HPDE6-E6E7 (cell line): ENCODE results near the gene MAP4K2.
"Not testable (repeated sequence)": the region's sequence is repeated elsewhere in the genome, so short reads cannot be mapped to it uniquely, and the experiment has no call there.

ENCODE experiments used
- DNase-seq: peaks from one replicate; pipeline ENCODE4 v3.0.0; 2011; ENCODE audit warnings: missing footprints; ENCODE audit errors: extremely low spot score

The MAP4K2 gene

GRCh38 chr11:64803158-64803845 lies at the start of gene MAP4K2:
TSS of gene MAP4K2 (minus strand) at chr11:64803214. CDS start at chr11:64803149, 65 bp downstream.
- peak; percentile 81 for DNase-seq

DNA sequence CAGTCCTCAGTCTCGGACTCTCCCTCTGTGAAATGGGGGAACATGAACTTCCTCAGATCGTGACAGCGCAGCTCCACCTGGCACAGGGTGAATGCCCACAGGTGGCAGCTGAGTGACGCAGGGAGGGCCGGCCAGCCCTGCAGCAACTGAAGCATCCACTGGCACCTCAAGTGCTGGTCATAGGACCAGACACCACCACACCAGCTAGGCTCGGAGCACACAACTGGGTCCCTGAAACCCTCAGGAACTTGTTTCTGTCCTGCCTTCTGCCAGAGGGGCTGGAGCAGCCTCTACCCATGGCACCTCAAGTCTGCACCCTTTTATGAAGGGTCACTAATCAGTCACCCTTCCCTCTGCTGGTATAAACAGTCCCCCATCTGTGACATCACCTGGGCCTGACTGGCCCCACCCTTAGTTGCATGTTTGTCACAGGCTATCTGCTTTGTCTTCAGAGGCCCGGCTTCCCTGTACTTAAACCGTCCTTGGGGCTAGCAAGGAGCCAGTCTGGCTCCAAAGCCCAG lies 48.9 kb upstream of the MAP4K2 start:
- no peak for DNase-seq

DNA sequence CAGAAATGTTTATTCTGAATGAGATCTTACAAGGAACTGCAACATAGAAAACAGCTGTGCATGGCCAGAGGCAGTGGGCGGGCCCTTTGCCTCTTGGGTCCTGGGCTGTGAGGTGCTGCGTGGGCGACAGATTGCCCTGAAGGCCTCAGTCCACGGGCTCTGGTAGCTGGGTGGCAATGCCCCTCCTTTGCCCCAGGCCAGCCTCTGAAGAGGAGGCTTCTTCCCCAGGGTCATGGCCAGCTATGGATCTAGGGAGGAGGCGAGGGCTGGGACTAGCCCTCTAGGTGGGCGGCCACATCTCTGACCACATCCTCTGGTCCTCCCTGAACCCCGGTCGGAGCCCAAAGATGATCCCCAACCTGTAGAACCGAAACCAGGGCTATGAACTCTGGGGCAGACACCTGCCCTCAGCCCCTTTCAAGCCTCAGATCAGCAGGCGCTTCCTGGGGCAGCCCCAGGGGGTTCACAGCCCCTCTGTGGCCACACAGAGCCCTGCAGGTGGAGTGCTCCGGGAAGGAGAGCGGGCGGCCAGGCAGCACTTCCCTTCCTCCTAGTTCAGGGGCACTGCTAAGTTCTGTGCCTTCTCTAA lies 48.1 kb upstream of the MAP4K2 start:
- DNase-seq, result no peak

DNA sequence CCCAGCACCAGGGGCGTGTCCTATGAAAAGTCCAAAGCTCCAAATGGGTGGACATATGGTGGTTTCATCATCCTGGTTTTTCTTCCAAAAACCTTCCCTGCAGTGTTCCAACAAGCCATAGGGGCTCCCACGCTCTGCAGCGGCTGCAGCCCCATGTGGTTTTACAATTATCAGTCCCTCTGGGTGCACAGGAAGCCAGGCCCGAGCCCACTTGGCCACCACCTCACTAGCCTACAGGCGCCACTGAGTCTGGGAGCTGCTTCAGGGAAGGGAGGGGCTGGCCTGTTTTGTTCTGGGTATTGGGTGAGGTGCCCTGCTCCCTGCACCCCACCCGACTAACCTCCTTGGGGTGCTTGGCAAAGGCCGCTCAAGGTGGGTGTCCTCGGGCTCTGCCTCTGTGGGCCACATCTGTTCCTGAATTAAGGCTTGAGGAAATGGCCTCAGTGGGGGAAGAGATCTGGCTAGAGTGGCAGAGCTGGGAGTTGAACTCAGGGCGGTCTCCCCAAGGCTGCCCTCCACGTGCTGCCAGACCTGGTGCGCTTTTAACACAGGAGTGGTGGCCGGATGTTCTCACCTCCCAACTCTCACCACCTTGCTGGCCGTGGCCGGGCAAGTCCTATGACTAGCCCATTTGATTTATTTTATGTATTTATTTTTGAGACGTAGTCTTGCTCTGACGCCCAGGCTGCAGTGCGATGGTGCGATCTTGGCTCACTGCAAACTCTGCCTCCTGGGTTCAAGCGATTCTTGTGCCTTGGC lies 46.8 kb upstream of the MAP4K2 start:
- DNase-seq, result no peak

- DNase-seq, result no peak
Measured at GRCh38 chr11:64848826-64849597, 46.0 kb upstream of the MAP4K2 start.

- no peak for DNase-seq
Measured at GRCh38 chr11:64848214-64848825, 45.3 kb upstream of the MAP4K2 start.

GRCh38 chr11:64846998-64847666 lies 44.1 kb upstream of the MAP4K2 start:
- DNase-seq, result peak; percentile 80

- DNase-seq, result not testable (repeated sequence)
Measured at GRCh38 chr11:64845776-64846129, 42.7 kb upstream of the MAP4K2 start.

DNA sequence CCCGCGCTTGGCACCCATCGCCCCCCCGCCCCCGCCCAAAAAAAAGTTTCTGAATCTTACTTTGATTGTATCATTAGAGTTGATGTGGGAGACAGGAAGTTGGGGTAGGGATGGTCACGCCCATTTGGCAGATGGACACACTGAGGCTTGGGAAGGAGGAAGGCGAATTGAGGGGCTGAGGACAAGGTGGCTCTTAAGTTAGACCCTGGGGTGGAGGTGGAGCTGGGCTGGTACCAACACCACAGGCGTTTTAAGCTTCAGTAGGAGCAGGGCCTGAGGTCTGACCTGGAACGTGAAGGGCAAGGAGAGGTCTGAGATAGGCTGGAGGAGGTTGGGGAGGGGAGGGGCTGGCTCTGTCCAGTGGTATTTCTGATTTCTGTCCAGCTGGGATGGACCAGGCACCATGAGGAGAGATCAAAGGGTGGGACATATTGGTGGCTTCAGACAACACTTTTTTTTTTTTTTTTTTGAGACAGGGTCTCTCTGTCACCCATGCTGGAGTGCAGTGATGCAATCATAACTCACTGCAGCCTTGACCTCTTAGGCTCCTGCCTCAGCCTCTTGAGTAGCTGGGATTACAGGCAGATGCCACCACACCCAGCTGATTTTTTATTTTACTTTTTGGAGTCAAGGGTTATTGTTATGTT lies 42.2 kb upstream of the MAP4K2 start:
- DNase-seq, result no peak

DNA sequence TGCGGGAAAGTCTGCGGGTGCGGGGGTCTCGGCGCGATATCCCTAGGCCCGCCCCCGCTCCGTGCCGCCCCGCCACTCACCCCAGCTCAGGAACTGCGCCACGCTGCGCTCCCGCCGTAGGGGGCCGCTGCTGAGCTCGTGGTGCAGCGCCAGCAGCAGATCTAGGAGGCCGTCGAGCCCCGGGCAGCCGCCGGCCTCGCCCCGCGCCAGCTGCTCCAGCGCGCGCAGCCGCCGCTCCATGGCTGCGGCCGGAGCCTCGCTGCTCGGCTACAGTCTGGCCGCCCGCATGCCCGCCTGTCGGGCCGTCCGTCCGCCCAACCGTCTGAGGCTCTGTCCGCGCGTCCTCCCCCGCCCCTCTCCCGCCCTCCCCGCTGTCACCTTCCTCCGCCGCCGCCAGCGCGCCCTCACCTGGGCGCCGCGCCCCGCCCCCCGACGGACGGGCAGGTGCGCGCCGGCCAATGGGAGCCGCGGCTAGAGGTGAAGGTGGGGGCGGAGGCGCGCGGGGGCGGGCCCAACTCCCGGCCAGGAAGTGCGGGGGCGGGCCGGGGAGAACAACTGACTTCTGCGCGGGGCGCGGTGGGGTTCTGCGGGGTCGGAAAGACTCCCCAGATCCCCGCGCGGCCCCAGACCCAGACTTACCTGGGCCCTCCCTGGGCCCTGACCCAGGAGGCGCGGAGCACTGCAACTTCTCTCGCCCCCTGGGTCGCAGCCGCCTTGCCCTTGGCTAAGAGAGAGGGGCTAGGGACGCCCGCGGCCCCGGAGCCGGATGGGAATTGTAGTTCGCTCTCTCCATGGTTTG lies 41.5 kb upstream of the MAP4K2 start, which contains the start of gene CDC42BPG:
Gene CDC42BPG, minus strand, starts transcription at position 324 of the 799 bp plus-strand sequence. Its CDS starts 84 bp downstream, at position 240.
- DNase-seq, result peak; percentile 89

- DNase-seq, result no peak
Measured at GRCh38 chr11:64843686-64844329, 40.8 kb upstream of the MAP4K2 start.

GRCh38 chr11:64842851-64843685 lies 40.1 kb upstream of the MAP4K2 start:
- peak; percentile 90 for DNase-seq

DNA sequence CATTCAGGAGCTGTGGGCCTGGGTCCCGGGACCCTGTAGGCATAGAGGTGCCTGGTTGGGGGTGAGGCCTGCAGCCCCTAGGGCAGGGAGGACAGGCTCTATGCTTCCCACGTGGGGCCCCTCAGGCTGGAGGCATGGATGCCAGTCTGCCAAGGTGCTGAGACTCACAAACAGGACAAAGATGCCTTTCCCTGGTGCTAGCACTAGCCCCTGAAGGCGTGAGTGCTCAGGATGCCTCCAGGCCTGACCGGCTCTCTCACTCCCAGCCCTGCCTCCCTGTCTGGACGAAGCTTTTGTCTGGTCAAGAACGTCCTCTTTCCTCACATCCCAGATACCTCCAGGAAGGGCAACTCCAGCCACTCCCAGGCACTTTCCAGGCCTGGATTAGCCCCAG lies 39.3 kb upstream of the MAP4K2 start:
- DNase-seq, result peak; percentile 66

- DNase-seq, result no peak
Measured at GRCh38 chr11:64841592-64842365, 38.8 kb upstream of the MAP4K2 start.

DNA sequence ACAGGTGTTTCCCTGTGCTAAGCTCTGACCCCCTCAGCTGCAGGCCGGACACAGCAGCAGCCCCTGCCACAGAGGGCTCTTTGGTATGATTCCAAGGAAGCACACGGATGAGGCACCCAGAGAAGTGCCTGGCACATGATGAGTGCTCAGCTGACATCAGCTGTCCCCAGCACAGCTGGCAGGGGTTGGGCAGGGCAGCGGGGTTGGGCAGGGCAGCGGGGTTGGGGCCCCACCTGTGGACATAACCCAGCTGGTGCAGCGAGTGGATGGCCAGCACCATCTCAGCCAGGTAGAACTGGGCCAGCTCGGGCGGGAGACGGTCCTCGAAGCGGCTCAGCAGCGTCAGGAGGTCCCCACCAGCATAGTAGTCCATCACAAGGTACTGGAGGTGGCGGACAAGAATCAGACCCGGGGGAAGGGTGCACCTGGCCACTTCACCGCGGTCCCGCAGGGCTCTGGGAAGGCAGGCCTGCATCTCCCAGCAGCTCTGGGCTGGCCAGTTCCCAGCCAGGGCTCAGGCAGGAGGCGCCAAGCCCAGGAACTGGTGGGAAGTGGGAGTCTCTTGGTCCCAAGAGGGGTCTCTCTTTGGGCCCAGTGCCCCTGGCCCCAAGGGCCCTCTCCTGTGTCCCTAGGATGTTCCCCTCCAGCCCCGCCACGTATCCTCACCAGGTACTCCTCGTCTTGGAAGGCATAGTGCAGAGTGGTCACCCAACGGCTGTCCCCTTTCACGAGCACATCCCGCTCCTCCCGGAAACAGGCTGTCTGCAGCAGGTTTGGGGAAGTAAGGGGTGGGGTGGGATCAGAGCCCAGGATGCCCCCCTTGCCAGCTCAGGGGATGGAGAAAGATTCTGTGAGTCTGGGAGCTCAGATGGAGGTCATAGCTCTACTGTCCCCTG lies 37.1 kb upstream of the MAP4K2 start:
- no peak for DNase-seq

- DNase-seq, result no peak
Measured at GRCh38 chr11:64839335-64839734, 36.3 kb upstream of the MAP4K2 start.
